Stimulated activated CD8-positive, alpha-beta memory T cell treated with anti-CD3 and anti-CD28 coated beads, Interleukin-15, amount 100 ng/mL, for 1 hour (primary cell): Measurements from ENCODE around the gene ANKMY1.

Experiments used
- DNase-seq: peaks from one replicate; pipeline ENCODE4 v3.0.0-alpha.2; 2020; ENCODE audit warnings: low read depth

Gene ANKMY1, protein sequence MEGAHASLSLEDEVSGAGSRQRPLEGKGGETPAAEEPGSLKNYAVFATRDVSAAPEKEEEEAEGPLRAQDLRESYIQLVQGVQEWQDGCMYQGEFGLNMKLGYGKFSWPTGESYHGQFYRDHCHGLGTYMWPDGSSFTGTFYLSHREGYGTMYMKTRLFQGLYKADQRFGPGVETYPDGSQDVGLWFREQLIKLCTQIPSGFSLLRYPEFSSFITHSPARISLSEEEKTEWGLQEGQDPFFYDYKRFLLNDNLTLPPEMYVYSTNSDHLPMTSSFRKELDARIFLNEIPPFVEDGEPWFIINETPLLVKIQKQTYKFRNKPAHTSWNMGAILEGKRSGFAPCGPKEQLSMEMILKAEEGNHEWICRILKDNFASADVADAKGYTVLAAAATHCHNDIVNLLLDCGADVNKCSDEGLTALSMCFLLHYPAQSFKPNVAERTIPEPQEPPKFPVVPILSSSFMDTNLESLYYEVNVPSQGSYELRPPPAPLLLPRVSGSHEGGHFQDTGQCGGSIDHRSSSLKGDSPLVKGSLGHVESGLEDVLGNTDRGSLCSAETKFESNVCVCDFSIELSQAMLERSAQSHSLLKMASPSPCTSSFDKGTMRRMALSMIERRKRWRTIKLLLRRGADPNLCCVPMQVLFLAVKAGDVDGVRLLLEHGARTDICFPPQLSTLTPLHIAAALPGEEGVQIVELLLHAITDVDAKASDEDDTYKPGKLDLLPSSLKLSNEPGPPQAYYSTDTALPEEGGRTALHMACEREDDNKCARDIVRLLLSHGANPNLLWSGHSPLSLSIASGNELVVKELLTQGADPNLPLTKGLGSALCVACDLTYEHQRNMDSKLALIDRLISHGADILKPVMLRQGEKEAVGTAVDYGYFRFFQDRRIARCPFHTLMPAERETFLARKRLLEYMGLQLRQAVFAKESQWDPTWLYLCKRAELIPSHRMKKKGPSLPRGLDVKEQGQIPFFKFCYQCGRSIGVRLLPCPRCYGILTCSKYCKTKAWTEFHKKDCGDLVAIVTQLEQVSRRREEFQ

DNA sequence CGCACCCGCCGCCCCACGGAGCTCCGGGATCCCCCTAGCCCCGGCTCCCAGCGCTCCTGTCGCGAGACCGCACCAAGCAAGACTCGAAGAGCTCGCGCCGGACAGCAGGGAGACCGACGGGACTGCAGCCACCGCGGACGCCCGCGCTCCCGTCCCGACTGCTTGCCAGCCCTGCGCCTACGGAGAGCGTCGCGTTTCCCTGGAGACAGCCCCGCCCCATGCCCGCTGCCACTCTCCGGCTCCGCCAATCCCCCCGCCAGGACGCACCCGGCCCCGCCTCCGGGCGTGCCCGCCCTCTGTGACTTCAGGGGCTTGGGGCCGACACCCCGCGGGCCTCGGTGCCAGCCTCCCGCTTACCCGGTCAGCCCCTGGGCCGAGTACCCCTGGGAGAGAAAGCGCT is at the start of gene ANKMY1:
Gene ANKMY1 (minus strand): TSS at position 181 of the 400 bp plus-strand sequence. CDS start 653 bp downstream, outside the sequence.
- DNase-seq, result no peak

DNA sequence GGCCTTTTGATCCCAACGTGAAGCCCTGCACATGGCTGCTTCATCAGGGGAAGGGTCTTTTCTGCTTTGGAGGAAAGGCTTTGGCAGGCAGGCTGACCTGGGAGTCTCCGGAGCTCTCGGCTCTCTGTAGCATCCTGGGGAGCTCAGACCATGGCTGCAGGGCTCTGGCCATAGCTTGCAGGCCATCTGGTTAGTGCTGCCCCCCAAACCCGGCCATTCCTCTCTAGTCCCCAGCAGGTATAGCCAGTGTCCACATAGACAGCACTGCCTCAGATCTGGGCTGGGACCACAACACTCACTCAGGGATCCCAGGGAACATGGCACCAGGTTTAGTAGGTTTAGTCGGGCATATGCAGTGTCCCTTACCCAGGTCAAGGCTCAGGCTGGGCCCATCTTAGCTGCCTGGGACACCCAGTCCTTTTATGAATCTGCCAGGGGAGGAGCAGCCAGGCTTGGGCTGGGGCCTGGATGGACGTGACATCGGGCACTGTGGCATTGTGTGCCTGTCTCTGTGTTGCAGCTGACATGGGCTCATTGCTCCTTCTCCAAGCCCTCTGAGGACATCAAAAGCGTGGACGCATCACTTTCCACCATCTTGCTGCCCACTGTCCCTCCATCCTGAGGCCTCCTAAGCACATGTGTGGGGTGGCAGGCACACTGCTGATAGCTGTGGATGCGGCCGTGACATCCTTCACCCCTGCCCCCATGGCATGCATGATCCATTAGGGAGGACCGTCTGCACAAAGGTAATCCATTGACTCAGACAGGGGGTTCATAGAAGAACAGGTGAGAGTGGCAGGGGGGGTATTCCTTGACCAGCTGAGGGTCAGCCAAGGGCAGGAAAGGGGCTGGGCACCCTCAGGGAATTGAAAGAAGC is 48.3 kb upstream of the ANKMY1 start:
- DNase-seq, result no peak

DNA sequence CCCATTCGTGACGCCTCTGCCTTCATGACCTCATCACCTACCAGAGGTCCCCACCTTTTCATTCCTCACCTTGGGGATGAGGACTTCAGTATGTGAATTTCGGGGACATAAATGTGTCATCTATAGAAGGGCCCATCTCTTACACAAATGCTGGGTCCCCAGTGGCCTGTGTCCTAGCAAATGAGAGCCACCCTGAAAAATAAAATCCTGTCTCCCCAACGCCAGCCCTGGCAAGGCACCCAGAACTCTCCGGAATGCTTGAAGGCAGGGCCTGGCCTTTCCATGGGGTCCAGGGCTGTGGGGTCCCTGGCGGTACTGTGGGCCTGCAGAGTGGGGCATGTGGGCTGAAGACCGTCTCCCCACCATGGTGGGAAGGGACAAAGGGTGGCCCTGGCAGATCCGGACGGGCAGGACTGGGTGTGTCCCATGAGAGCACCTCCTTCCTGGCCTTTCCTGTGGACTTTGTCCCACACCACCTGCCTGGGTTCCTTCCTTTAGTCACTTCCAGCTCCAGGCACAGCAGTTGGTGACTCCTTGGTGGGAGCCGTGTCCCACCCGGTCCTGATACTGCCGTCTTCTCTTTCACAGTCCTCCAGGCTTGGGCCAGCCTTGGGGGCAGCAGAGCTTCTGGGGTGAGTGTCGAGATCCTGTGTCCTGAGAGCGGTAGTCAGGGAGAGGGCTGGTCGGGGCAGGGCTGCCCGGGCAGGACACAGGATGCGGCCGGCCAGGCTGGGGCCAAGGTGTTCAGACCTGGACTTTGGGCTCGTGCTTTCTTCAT is 47.3 kb upstream of the ANKMY1 start:
- no peak for DNase-seq

DNA sequence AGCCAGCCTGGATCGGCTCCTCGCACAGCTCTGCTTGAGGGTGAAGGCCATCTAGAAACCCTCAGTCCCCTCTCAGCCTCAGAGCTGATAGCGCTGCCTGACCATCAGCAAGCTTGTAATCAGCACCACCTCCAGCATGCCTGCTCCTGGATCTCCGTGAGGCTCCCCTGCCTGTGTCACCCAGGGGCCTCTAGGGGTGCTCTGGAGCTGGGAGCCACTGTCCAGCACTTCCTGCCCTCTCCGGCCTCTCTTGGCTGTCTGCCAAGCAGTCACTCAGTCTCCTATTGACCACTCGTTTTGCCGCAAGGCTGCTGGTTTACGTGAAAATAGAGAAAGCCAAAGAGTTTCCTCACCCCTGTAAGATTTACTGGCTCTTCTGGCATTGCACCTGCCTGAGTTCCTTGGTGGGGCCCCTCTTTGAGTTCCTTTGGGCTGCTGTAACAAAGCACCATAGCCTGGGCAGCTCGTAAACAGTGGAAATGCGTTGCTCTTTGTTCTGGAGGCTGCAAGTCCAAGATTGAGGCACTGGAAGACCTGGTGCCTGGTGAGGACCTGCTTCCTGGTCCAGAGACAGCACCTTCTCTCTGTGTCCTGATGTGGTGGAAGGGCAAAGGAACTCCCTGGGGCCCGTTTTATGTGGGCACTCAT is 46.6 kb upstream of the ANKMY1 start:
- DNase-seq, result no peak

DNA sequence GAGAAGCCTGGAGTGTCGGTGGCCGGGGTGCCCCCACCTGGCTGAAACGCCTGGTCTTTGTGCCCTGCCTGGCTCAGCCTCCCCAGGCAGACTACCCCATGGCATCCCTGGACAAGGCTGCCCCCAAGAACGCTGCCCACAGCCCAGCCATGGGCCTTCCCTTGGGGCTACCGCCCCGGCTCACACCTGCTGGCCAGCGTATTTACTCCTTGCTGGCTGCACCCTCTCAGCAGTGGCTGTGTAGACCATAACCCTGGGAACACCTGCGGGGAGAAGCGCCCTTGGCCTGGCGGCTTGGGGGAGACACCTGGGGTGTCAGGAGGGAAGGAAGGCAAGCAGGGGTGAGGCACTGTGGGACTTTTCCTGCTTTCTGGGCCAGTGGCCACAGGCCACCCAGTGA is 46.1 kb upstream of the ANKMY1 start:
- no peak for DNase-seq

DNA sequence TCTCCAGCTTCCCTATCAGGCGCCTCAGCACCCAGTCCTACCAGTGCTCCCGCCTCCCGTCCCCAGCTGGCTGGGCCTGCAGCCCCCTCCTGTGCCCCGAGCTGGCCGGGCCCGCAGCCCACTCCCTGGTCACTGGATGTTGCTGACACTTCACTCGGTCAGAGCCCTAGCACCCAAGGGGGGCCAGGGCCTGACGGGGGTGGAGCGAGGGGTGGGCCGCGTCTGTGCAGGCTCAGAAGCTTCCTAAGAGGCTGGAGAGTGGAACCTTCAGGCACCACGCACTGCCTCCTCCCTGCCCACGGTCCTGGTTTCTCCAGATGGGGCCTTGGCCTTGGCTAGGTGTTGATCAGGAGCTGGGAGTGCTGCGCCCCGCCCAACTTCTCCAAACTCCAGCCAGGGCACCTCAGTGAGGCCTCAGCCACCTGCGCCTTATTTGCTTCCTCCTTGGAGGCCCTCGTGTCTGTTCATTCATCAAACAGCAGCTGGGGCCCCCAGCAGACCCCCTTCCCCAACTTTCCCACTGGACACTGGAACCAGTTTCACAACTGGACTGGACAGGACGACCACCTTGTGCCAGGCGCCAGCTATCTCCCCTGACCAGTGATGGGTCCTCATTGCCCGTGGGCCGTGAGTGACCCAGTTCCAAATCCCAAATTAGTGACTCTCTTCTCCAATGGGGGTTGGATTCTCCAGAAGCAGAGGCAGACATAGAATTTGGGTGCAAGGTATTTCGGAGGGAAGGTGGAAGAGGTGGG is 45.5 kb upstream of the ANKMY1 start:
- no peak for DNase-seq

DNA sequence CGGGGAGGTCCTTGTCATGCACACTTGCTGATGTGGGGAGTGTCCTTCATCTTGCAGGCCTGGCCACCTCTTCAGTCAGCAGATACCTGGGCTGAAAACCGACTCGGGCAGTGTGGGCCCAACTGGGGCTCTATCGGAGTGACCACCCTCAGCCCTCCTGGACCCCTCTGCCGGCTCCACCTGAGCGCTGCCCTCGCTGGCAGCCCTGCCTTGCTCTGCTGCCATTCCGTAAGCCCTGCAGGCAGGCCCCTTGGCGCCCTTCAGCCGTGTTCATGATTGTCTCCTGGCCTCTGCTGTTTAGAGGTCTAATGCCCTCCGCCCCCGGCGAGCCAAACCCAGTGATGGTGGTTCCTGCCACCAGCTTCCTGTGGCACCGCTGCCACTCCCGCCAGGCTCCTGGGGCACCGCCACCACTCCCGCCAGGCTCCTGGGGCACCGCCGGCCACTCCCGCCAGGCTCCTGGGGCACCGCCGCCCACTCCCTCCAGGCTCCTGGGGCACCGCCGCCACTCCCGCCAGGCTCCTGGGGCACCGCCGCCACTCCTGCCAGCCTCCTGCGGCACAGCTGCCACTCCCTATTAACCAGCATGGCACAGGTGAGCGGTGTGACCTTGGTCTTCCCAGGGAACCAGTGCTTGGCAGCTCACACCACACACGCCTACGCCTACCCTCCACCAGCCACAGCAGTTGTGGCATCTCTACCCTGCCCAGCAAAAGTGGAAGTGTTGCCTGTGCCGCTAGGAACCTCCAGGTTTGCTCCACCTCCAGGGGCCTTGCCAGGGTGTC is 44.7 kb upstream of the ANKMY1 start:
- no peak for DNase-seq

DNA sequence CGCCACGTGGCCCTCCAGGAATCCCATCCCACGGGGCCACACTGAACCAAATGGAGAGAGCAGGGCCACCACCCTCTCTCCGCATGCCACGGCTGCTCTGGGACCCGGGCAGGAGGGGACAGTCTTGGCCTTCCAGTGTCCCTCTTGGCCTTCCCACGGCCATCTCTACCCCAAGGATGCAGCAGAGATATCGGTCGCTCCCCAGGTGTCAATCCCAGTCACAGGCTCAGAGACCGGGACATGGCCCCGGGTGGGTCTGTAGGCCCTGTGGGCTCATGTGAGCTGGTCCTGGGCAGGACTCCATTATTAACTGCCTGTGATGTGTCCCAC is 44.0 kb upstream of the ANKMY1 start:
- DNase-seq, result no peak

DNA sequence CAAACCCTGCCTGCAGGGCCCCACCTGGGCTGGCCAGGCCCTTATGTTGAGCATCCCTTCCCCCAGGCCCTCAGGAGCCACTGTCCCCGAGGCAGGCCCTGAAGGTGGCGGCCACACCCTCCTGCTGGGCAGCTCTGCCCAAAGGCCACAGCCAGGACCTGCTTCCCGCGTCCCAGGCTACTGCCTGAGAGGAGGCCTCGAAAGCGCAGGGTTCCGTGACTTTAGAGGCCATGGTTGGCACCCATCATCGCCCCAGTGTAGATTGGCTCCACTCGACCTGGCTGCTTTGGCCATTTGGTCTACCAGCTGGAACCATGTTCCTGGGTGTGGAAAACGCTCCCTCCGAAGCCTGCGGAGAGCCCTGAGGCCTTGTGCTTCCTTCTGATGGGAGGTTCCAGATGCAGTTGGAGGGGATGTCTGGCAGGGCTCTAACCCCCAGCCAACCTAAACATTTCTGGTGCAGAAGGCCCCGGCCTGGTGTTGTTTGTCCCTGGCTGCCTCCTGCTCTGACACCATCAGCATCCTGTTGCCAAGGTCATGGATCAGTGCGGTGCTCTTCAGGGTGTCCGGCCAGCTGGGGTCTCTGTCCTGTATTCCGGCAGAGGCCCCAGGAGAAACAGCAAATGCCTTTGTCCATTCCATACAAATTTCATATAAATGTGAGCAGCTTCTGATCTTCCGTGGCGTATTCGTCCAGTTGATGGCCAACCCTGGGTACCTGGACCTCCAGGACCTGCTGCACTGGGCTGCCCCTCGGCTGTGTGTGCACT is 43.5 kb upstream of the ANKMY1 start:
- no peak for DNase-seq

DNA sequence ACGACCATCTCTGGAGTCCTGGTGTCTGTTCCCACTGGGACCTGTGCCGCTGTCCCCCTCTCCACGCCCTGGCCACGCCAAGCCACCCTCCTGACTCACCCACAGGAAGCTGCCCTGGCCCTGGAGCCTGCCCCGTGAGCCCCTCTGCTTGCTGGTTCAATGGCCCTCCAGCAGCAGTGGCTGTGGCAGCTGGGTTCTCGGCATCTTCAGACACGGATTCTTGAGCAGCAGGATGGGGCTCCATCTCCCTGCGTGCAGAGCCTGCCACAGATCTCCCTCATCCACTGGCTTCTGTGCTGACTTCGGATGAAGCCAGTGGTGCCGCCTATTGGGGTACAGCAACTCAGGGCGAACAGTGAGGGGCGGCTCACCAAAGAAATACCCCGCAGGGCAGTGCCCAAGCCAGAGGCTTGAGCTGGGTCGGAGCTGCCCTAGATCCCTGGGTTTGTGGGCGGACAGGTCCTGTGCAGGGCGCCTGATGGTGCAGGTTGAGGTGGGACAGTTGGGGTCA is 42.7 kb upstream of the ANKMY1 start:
- no peak for DNase-seq

DNA sequence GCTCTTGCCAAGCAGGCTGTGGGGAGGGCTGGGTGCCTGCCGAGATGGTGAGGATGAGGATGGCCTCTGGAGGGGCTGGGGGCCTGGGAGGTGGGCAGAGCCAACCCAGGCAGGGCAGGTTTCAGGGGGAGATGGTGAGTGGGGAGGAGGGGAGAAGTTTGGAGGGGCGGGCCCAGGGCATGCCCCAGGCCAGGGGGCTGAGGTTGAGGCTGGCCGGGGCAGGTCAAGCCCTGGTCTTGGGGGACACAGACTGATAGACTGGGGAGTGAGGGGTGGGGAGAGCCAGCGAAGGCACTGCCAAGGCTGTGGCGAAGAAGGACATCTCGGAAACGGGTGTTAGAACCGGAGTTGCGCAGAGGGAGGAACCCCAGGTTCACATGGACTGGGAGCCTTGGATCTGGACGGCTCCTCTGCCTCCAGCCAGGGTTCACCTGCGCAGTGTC is 41.4 kb upstream of the ANKMY1 start:
- no peak for DNase-seq

DNA sequence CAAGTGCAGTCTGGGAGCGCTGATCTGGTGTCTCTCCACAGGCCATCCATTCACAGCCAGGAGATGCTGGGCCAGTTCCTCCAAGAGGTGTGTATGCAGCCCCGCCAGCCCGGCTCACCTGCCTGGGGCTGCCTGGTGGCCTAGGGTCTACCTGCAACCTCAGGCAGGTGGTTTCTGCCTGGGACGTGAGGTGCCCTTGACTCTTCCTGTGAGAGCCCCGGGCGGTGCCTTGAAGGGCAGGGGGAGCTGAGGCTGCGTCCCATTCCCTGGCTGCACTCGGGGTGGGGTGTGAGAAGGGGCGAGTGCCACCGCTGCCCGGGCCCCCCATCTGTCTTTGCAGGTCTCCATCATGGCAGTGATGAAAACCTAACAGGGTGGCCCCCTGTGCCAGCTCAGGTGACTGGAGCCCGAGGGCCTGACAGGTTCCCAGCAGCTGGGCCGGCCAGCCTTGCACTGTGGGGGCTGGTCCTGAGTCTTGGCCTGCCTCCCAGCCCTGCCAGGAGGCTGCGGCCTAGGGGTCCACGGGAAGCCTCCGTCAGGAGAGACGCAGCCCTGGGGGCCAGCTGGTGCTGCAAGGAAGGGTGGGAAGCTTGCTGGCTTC is 40.6 kb upstream of the ANKMY1 start:
- DNase-seq, result no peak

DNA sequence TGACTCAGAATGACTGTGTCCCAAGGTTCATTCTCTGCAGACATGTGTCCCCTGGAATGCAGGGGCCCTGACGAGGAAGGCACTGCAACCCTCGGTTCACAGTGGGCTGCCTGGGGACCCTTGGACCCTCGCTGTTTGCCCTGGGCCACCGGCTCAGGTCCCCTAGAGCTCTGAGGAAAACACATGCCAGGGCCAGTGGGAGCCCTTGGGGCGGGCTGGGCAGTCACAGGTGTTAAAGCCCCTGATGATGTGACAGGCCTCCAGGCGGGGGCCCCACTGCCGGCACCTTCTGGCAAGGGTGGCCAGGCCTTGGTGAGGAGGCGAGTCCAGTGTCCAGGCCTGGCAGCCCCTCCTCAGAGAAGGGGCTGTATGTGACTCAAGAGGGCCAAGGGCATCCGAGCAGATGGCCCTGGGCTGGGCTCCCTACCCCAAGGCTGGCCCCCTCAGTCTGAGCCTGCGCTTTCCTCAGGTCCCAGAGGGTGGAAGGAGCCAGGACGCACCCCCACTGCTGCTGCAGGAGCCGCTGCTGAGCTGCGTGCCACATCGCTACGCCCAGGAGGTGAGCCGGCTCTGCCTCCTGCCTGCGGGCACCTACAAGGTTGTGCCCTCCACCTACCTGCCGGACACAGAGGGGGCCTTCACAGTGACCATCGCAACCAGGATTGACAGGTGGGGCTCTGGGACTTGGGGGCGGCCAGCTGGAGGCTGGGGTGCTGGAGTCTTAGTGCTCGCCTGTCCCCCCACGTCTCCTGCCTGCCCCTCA is 39.8 kb upstream of the ANKMY1 start:
- no peak for DNase-seq

DNA sequence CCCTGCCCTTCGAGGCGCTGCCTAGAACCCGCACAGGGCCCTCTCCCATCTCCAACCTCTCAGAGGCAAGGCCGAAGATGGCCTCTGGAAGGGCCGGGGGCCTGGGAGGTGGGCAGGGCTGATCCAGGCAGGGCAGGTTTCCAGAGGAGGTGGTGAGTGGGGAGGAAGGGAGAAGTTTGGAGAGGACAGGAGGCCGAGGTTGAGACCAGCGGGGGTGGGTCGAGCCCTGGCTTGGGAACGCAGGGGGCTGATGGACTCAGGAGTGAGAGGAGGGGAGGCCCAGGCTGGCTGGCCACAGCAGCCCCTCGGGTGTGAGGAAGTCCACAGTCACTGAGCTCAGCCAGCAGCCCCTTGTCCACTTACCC is 39.2 kb upstream of the ANKMY1 start:
- no peak for DNase-seq

DNA sequence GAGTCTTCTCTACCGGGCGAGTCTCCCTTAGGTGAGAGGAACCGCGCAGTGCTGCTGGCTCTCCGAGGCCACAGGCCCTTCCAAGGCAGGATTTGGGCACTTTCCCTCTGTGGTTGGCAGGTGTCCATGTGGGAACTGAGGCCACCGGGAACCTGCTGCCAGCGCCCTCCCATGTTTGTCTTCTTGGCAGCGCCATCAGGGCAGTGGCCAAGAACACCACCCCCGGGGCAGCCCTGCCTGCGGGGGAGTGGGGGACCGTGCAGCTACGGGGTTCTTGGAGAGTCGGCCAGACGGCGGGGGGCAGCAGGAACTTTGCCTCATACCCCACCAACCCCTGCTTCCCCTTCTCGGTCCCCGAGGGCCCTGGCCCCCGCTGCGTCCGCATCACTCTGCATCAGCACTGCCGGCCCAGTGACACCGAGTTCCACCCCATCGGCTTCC is 38.7 kb upstream of the ANKMY1 start:
- no peak for DNase-seq

DNA sequence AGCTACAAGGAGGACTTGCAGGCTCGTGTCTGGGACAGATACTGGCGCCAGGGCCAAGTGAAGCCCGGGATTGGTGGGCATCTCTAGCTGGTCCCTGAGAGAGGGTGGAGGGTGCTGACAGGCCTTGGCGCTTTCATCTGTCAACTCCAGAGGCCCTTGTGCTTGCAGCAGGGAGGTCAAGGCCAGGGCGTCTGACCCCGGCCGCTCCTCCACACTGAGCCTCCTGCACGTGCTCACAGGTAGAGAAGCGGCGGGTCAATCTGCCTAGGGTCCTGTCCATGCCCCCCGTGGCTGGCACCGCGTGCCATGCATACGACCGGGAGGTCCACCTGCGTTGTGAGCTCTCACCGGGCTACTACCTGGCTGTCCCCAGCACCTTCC is 38.3 kb upstream of the ANKMY1 start:
- DNase-seq, result no peak
